ENCODE results near the gene ZNF12.
A peak's percentile ranks its signal among the peaks of the same experiment; 100 is the strongest.
"Not testable (repeated sequence)": the region's sequence is repeated elsewhere in the genome, so short reads cannot be mapped to it uniquely, and the experiment has no call there.

The ZNF12 gene

GRCh38 chr7:6725003-6725402, 18.3 kb upstream of the ZNF12 start:
- H3K27ac ChIP-seq, result no peak overlapping the region
- TF ChIP-seq ZFX (IDR thresholded peaks at IDR 0.05), result no peak
- TF ChIP-seq CTCF (conservative IDR thresholded peaks at IDR 0.05), result no peak

GRCh38 chr7:6724351-6724750, 17.6 kb upstream of the ZNF12 start:
- not testable (repeated sequence) for H3K27ac ChIP-seq

GRCh38 chr7:6718124-6718523, 11.4 kb upstream of the ZNF12 start:
- no peak overlapping the region for H3K27ac ChIP-seq
- TF ChIP-seq ZFX (IDR thresholded peaks at IDR 0.05), result no peak
- no peak; the same call in 1 of the 2 replicates for TF ChIP-seq CTCF (conservative IDR thresholded peaks at IDR 0.05)

- H3K27ac ChIP-seq, result not testable (repeated sequence)
Measured at GRCh38 chr7:6715898-6716297, 9.2 kb upstream of the ZNF12 start.

GRCh38 chr7:6714360-6714759, 7.6 kb upstream of the ZNF12 start:
- TF ChIP-seq CTCF (conservative IDR thresholded peaks at IDR 0.05) (no peak), ZFX (IDR thresholded peaks at IDR 0.05) (no peak)
- no peak overlapping the region for H3K27ac ChIP-seq

GRCh38 chr7:6709808-6710207, 3.1 kb upstream of the ZNF12 start:
- no peak for TF ChIP-seq CTCF (conservative IDR thresholded peaks at IDR 0.05)
- TF ChIP-seq ZFX (IDR thresholded peaks at IDR 0.05), result no peak

GRCh38 chr7:6708304-6708703, 1.6 kb upstream of the ZNF12 start:
- TF ChIP-seq CTCF (conservative IDR thresholded peaks at IDR 0.05) (no peak), ZFX (IDR thresholded peaks at IDR 0.05) (no peak)
- no peak overlapping the region for H3K27ac ChIP-seq

More at GRCh38 chr7:6709808-6710207, 3.1 kb upstream of the ZNF12 start:
- no peak overlapping the region for H3K27ac ChIP-seq

- H3K27ac ChIP-seq, result peak overlapping the region; percentile 94
- TF ChIP-seq CTCF (conservative IDR thresholded peaks at IDR 0.05), result no peak
- TF ChIP-seq ZFX (IDR thresholded peaks at IDR 0.05), result no peak
Measured at GRCh38 chr7:6705959-6706665, 635 bp downstream of the ZNF12 start.
